Measurements from ENCODE around the gene LDLRAD1.

GRCh38 chr1:53979712-53980450, 38.1 kb downstream of the LDLRAD1 start:
- TF ChIP-seq, protein P1, sequence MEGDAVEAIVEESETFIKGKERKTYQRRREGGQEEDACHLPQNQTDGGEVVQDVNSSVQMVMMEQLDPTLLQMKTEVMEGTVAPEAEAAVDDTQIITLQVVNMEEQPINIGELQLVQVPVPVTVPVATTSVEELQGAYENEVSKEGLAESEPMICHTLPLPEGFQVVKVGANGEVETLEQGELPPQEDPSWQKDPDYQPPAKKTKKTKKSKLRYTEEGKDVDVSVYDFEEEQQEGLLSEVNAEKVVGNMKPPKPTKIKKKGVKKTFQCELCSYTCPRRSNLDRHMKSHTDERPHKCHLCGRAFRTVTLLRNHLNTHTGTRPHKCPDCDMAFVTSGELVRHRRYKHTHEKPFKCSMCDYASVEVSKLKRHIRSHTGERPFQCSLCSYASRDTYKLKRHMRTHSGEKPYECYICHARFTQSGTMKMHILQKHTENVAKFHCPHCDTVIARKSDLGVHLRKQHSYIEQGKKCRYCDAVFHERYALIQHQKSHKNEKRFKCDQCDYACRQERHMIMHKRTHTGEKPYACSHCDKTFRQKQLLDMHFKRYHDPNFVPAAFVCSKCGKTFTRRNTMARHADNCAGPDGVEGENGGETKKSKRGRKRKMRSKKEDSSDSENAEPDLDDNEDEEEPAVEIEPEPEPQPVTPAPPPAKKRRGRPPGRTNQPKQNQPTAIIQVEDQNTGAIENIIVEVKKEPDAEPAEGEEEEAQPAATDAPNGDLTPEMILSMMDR (IDR thresholded peaks at IDR 0.05), result no peak
- no peak for TF ChIP-seq POLR2A (IDR thresholded peaks at IDR 0.05)

All from testis (tissue), 2 donors.